CD4-positive, alpha-beta T cell (primary cell): ENCODE data around the gene HPSE. TPM values are rescaled to one million over a fixed set of nuclear protein-coding genes. Genes with fewer than 3 reads are reported as not detected.

Source experiments
- ATAC-seq: fragments of 200-7000 bp; cut with Tn5 transposase; one replicate; pipeline ENCODE4 v1.10.0; 2022; ENCODE audit warnings: mild to moderate bottlenecking; ENCODE audit not compliant: poor library complexity
- CTCF ChIA-PET: fragments of 350-600 bp; sonication (Branson Sonifier 250); formaldehyde crosslinking; loops from one replicate; lab custom pipeline; 2021; ENCODE audit warnings: antibody characterized with exemption, inconsistent platforms; lab: Charles Lee
- POLR2A ChIA-PET: fragments of 350-600 bp; sonication (Branson Sonifier 250); formaldehyde crosslinking; loops from one replicate; lab custom pipeline; 2021; ENCODE audit warnings: antibody characterized with exemption, inconsistent platforms; lab: Charles Lee
- DNase-seq, 14 experiments: peaks; one replicate each; pipeline ENCODE4 v3.0.0-alpha.2; 2013 to 2020; ENCODE audit warnings: mixed read lengths in 2 of 14
- H3K27ac ChIP-seq, 2 donors: one replicate each; pipeline versions ENCODE4 v1.5.1 to v1.7.0; 2013; ENCODE audit warnings: low read length in 2 of 2, low read depth in 1 of 2, mild to moderate bottlenecking in 1 of 2
- H3K27me3 ChIP-seq, 2 experiments: 1 replicate in 1 of 2; 2 replicates in 1 of 2; pipeline versions ENCODE4 v1.6.1 to v1.7.0; 2013; ENCODE audit warnings: low read length in 2 of 2, control low read depth in 1 of 2, mild to moderate bottlenecking in 1 of 2, moderate library complexity in 1 of 2; ENCODE audit not compliant: insufficient read depth in 2 of 2, control insufficient read depth in 1 of 2
- H3K36me3 ChIP-seq: one replicate; pipeline ENCODE4 v1.6.1; 2013; ENCODE audit warnings: low read length, control low read depth; ENCODE audit not compliant: insufficient read depth
- H3K4me1 ChIP-seq: one replicate; pipeline ENCODE4 v1.6.1; 2013; ENCODE audit warnings: low read length, control low read depth; ENCODE audit not compliant: insufficient read depth
- H3K4me3 ChIP-seq: one replicate; pipeline ENCODE4 v1.5.1; 2013; ENCODE audit warnings: mild to moderate bottlenecking, low read length, moderate library complexity
- H3K9me3 ChIP-seq, 2 experiments: 1 replicate in 1 of 2; 2 replicates in 1 of 2; pipeline versions ENCODE4 v1.6.1 to v1.7.0; 2013; ENCODE audit warnings: low read length in 2 of 2, mild to moderate bottlenecking in 2 of 2, control low read depth in 1 of 2, moderate library complexity in 1 of 2; ENCODE audit not compliant: control insufficient read depth in 1 of 2, insufficient read depth in 1 of 2
- H3K27ac Mint-ChIP-seq: one replicate; pipeline ENCODE4 v1.8.0; 2020; ENCODE audit warnings: mixed read lengths
- H3K27me3 Mint-ChIP-seq: one replicate; pipeline ENCODE4 v1.8.0; 2021; ENCODE audit warnings: mixed read lengths
- H3K36me3 Mint-ChIP-seq: one replicate; pipeline ENCODE4 v1.8.0; 2021; ENCODE audit warnings: low read depth, mixed read lengths
- H3K4me1 Mint-ChIP-seq: one replicate; pipeline ENCODE4 v1.8.0; 2021; ENCODE audit warnings: low read depth, mixed read lengths
- H3K4me3 Mint-ChIP-seq: one replicate; pipeline ENCODE4 v1.8.0; 2020; ENCODE audit warnings: mild to moderate bottlenecking, mixed read lengths
- H3K9me3 Mint-ChIP-seq: one replicate; pipeline ENCODE4 v1.8.0; 2020; ENCODE audit warnings: mixed read lengths
- CTCF ChIP-seq: fragments of 200-600 bp; IDR thresholded peaks from one replicate; pipeline ENCODE4 v1.8.0; 2022; ENCODE audit warnings: antibody characterized with exemption, mild to moderate bottlenecking
- intact Hi-C, 2 experiments: fragments of 100-400 bp; cut with DNase I in 1 of 2; cut with micrococcal nuclease in 1 of 2; formaldehyde crosslinking; loops; one replicate each; pipeline versions ENCODE4 v1.15.1 to v1.9.0; 2023 to 2025; cut with DNase I, micrococcal nuclease
- total RNA-seq, 174 experiments: library from RNA in 2 of 174; stranded (reverse) in 2 of 174; gene quantifications; one replicate each; pipeline ENCODE4 v1.2.3 and lab custom pipeline; 2021 to 2026

The HPSE gene
- total RNA-seq, 2 experiments from 2014 or later, result 1.5 to 2.1 TPM

GRCh38 chr4:83258461-83258860 lies 76.2 kb downstream of the HPSE start:
- DNase-seq, result no peak
- ATAC-seq, result no peak
- H3K27ac ChIP-seq, result no peak overlapping the region
- H3K4me3 ChIP-seq, result no peak overlapping the region
- TF ChIP-seq CTCF, result no peak
- ChIA-PET CTCF (no interaction called here), POLR2A (no interaction called here)
- H3K4me3 Mint-ChIP-seq, result no peak overlapping the region
- H3K36me3 ChIP-seq, result no peaks in the 10 kb centered on the region
- peaks cover 7% of the 10 kb centered on the region for H3K4me1 Mint-ChIP-seq
- no peaks in the 10 kb centered on the region for H3K9me3 ChIP-seq
- intact Hi-C loops, result no loop called here
- no peaks in the 10 kb centered on the region for H3K27me3 ChIP-seq
- H3K36me3 Mint-ChIP-seq, result peaks cover 5% of the 10 kb centered on the region
- peaks cover 5% of the 10 kb centered on the region for H3K4me1 ChIP-seq
- no peaks in the 10 kb centered on the region for H3K9me3 Mint-ChIP-seq
- H3K27me3 Mint-ChIP-seq, result no peaks in the 10 kb centered on the region
- H3K27ac Mint-ChIP-seq, result no peak overlapping the region

DNA sequence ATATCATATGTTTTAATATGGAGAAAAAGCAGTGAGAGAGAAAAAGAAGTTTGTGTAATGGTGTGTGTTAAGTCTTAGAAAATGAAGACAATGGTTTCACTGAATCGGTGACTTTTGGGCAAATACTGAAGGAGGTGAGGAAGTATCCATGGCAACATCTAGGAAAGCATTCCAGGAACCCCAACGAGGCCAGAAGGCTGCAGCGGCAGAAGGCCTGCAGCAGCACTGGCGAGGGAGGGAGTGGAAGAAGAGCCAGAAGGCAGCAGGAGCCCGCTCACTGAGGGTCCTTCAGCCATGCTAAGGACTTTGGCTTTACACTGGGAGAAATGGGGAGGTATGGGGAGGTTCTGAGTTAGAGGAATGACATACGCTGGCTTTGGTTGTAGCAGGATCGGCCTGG lies 76.8 kb downstream of the HPSE start:
- H3K27ac Mint-ChIP-seq, result no peak overlapping the region
- intact Hi-C loops, result no loop called here
- Histone ChIP-seq H3K27ac (no peak overlapping the region), H3K4me1 (peaks cover 8% of the 10 kb centered on the region), H3K36me3 (no peaks in the 10 kb centered on the region), H3K27me3 (no peaks in the 10 kb centered on the region), H3K4me3 (no peak overlapping the region), H3K9me3 (no peaks in the 10 kb centered on the region)
- DNase-seq (no peak), ATAC-seq (no peak)
- no peak for TF ChIP-seq CTCF
- no peaks in the 10 kb centered on the region for H3K36me3 Mint-ChIP-seq
- CTCF ChIA-PET, result no interaction called here
- H3K9me3 Mint-ChIP-seq, result no peaks in the 10 kb centered on the region
- H3K27me3 Mint-ChIP-seq, result no peaks in the 10 kb centered on the region
- POLR2A ChIA-PET, result no interaction called here
- H3K4me3 Mint-ChIP-seq, result no peak overlapping the region
- peaks cover 14% of the 10 kb centered on the region for H3K4me1 Mint-ChIP-seq

GRCh38 chr4:83255584-83255983 lies 79.1 kb downstream of the HPSE start:
- no peak for TF ChIP-seq CTCF
- POLR2A ChIA-PET, result no interaction called here
- Mint-ChIP-seq H3K27me3 (no peaks in the 10 kb centered on the region), H3K36me3 (no peaks in the 10 kb centered on the region), H3K4me3 (no peak overlapping the region), H3K4me1 (peaks cover 34% of the 10 kb centered on the region), H3K9me3 (no peaks in the 10 kb centered on the region), H3K27ac (no peak overlapping the region)
- intact Hi-C loops, result no loop called here
- DNase-seq, result no peak
- no peak overlapping the region for H3K27ac ChIP-seq
- peaks cover 18% of the 10 kb centered on the region for H3K4me1 ChIP-seq
- H3K27me3 ChIP-seq, result no peaks in the 10 kb centered on the region
- CTCF ChIA-PET, result interaction anchor here (1.3 kb wide), 1 partner anchor 145 kb away, joined by 3 read pairs; no protein-coding TSS in a partner anchor
- no peak for ATAC-seq
- H3K9me3 ChIP-seq, result no peaks in the 10 kb centered on the region
- no peak overlapping the region for H3K4me3 ChIP-seq
- no peaks in the 10 kb centered on the region for H3K36me3 ChIP-seq
